Choroid plexus epithelial cell (primary cell): ENCODE measurements around the gene GSC2.

Experiments
- DNase-seq: peaks from one replicate; pipeline ENCODE4 v3.0.0-alpha.2; 2010; ENCODE audit warnings: low read depth
- H3K4me3 ChIP-seq: 2 replicates; pipeline ENCODE4 v1.5.1; 2011; ENCODE audit warnings: low read depth, mild to moderate bottlenecking, control low read depth, low read length, moderate library complexity
- CTCF ChIP-seq: conservative IDR thresholded peaks from 2 replicates; pipeline ENCODE4 v1.5.1; 2011; ENCODE audit warnings: low read depth, mild to moderate bottlenecking, control low read depth, inconsistent platforms, low read length, moderate library complexity

GSC2 gene

GRCh38 chr22:19180740-19181410 is 30.8 kb upstream of the GSC2 start:
- no peak for TF ChIP-seq CTCF
- H3K4me3 ChIP-seq: no peak overlapping the region
- no peak for DNase-seq

- no peak for TF ChIP-seq CTCF
- no peak for DNase-seq
- H3K4me3 ChIP-seq: no peak overlapping the region
Measured at GRCh38 chr22:19180234-19180633, 30.1 kb upstream of the GSC2 start.

DNA sequence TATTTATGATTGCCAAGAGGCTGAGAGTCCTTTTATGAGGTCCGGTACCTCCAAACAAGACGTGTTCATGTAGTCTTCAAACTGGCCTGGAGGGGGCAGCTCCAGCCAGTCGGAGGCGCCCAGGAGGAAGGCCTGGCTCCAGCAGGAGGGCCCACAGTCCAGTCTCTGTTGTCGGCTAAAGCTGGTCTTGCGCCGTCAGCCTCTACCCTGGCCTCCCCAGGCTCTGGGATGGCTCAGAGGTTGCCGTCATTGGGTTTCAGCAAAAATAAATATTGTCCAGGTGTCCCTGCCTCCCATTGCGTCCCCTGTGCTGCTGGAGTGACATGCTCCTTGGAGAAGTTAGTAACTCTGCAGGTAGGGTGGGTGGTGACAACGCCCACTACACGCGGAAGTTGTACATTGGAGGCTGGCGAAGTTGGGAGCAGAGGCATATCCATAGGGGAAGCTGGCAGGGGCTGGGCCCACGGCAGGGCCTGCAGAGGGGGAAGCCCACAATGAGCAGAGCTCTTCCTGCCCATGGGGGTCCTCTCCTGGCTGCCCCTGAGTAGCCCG is 29.5 kb upstream of the GSC2 start:
- peak overlapping the region; percentile 63 for H3K4me3 ChIP-seq
- peak; percentile 85 for TF ChIP-seq CTCF
- peak; percentile 95 for DNase-seq

DNA sequence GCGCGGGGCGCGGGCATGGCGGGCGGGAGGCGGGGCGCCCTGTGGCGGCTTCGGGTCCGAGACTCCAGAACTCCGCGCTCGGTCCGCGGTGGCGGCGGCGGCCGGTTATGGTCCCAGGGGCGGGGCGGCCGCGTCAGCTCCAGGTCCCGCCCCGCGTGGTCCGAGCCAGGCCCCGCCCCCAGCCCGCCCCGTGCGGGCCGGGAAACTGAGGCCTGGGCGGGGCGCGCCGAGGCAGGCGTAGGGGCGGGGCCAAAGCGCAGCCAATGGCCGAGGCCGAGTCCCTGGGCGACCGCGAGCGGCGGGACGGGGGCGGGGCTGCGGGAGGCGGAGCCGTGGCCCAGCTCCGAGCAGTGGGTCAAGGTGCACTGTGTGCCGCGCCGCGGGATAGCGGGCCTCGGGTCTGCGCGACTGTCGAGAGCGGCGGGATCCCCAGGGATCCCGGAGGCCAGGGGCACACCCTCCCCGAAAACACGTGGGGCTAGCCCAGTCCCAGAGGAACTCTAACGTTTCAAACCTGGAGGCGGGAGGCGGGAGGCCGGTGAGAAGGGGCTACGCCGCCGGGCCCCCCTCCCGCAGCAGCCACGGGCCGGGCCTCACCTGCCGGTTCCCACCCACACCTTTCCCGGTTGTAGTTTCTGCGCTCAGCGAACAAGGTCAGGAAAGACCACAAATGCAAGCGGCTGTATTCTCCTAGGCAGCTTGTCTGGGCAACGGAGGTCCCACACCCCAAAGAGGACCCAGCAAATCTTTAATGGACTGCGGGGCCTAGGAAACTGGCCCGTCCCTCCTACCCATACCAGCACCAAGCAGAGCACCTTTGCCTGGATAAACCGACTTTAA is 28.8 kb upstream of the GSC2 start, which contains the start of gene SLC25A1:
Gene SLC25A1, minus strand, starts transcription at position 80 of the 840 bp plus-strand sequence. Its CDS starts 63 bp downstream, at position 17.
- DNase-seq: peak; percentile 89
- TF ChIP-seq CTCF: no peak
- H3K4me3 ChIP-seq: peak within 1 kb of the TSS; percentile 80

DNA sequence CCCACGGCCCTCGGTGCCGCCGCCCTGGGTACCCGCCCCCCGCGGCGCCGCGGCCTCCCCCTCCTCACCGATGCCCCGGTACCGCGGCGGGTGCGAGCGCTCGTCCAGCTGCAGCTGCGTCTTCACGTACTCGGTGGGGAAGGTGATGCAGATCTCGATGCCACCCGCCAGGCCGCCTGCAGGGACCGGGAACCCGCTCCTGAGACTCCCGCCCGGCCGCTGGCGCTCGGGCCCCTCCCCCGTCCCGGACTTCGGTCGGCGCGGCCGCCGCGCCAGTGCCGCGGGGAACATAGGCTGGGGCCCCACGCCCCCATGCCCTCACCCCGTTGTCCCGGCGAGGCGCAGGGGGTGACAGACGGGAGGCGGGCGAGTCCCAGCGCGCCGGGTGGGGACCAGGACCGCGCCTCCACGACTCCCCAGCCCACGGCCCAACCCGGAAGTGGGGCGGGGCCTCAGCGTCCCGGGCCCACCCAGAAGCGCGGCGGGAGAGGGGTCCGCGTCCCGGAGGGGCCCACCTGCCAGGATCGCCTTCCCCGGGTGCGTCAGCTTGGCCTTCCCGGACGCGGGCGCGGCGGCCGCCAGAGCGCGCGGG is 28.1 kb upstream of the GSC2 start:
- H3K4me3 ChIP-seq: peak overlapping the region; percentile 80
- peak; percentile 26 for DNase-seq
- TF ChIP-seq CTCF: no peak

DNA sequence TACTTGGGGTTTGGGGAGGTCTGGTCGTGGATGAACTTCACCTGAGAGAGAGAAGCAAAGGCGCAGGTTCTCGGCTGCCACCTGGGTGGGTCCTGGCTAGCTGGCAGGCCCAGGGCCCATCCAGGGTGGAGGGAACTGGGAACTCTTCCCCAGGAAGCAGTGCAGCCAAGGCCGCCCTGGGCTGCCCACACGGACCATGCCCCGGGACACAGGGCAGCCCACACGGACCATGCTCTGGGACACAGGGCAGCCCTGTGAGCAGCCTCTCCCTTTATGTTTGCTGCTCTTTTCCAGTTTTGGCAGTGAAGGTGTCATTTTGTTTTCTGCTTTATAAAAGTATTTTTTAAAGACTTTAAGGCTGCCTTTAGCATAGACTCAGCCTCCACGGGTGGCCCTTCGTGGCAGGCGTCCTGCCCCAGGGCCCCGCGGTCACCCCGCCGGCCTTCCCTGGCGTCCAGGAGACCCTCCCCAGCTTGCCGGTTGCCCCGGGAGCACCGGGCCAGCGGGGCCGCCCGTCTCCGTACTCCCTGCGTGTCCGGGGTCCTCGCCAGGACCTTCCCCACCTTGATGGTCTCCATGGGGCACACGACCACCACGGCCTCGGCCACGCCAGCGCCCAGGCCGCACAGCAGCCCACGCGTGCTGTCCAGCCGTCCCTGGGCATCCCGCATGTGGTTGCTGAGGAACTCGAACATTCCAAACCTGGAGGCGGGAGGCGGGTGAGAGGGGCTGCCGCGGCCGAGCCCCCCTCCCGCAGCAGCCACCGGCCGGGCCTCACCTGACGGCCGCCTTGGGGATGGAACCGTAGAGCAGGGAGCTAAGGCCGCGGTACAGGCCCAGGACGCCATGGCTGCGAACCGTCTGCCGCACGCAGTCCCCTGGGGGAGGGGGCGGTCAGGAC is 27.3 kb upstream of the GSC2 start:
- H3K4me3 ChIP-seq: peak overlapping the region; percentile 80
- no peak for TF ChIP-seq CTCF
- no peak for DNase-seq
